ENCODE results near the gene UNC5C. TPM values are rescaled to one million over a fixed set of nuclear protein-coding genes. Genes with fewer than 3 reads are reported as not detected.

UNC5C gene
- total RNA-seq, 1 donor from 2014 or later, result 14.3 TPM

GRCh38 chr4:95524184-95524583, 24.6 kb downstream of the UNC5C start:
- FAIRE-seq, result no peak
- no peak for DNase-seq (ENCODE audit: low spot score in 2 of 2)

DNA sequence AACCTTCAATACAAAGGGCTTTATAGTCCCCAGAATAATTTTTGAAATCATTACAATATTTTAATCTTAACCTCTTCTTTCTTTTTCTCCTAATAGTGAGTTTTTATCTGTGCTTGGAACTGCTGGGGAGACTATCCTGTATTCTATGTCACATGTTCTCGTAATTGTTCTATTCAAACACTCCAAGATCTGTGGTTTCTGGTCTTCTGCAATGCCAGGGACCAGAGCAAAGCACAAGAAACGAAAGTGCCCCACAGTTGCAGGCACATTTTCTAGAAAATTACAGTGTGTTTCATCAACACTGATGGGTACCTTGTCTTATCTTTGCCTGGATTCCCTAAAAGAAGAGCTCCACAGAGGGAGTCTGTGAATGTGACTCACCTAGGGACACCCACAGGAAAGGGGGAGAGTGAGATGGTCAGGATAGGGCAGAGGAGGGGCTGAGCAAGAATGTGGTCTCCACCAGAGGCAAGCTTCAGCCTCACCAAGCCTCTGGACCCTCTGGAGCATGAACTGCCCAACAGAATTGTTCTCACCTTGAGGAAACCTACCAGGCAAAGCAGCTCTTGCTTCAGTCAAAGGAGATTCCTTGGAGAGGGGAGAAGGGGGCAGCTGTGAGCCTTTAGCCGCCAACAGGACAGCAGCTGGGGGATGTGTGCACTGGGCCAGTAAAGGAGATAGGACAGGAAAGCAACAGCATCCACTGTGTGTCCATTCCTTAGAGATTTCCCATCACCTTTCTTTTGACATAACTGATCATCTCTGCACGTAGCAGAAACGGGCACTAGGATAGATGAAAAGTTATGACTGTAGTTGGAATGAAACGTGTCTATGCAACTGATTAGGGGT, 25.9 kb downstream of the UNC5C start:
- FAIRE-seq (no peak), DNase-seq (ENCODE audit: low spot score in 2 of 2) (no peak)

DNA sequence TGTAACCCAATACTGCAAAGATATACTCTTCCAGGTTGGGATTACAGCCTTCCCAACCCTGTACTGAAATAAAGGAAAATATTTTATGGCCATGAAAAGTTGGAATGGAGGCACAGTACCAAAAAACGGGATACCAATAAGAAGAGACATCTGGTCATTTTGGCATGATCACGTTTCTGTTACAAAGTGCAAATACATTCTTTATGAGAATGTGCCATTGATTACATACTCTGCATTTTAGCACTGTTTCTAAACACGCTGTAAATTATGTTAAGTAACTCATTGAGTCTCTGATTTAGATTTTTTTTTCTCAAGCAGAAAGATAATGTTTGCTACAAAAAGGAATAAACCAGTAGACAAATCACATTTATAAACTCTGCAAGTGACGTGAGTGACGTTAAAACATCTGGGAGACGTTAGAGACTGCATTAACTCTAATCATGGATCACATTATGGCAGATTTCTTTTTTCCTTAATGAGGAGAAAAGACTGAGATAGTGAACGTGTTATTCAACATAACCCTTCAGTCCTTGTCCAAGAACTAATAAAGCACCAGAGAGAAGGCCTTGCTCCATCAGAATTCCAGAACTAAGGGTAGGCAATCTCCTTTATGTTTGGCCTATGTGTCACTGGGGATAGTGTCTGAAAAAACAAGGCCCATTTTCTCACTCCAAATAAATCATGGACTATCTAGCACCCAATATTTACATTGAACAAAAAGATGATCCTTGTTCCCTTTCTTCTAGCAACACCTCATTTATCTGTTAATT, 31.0 kb downstream of the UNC5C start:
- no peak for FAIRE-seq
- DNase-seq (ENCODE audit: low spot score in 2 of 2), result no peak

- DNase-seq (ENCODE audit: low spot score in 2 of 2) (no peak), FAIRE-seq (no peak)
These were observed 32.2 kb downstream of the UNC5C start for GRCh38 chr4:95516528-95517017.

GRCh38 chr4:95515589-95515988, 33.2 kb downstream of the UNC5C start:
- DNase-seq (ENCODE audit: low spot score in 2 of 2) (no peak), FAIRE-seq (no peak)

GRCh38 chr4:95513022-95513421, 35.8 kb downstream of the UNC5C start:
- DNase-seq (ENCODE audit: low spot score in 2 of 2) (no peak), FAIRE-seq (no peak)

DNA sequence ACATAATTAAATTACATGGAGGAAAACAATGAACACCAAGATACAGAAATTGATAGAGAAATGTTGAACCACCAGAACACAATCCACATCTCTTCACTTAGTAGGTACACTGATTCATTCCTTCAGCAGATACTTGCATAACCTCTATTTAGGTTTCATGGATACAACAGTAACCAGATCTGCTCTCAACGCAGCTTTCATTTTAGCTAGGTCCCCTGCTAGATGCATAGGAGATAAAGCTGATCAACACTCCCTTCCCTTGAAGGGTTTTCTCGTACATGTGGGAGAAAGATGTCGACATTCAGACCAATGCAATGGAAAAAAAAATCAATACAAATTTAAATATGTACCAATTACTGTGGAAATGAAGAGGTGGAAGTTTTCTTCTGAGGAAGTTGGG, 37.3 kb downstream of the UNC5C start:
- DNase-seq (ENCODE audit: low spot score in 2 of 2), result no peak
- FAIRE-seq, result no peak

DNA sequence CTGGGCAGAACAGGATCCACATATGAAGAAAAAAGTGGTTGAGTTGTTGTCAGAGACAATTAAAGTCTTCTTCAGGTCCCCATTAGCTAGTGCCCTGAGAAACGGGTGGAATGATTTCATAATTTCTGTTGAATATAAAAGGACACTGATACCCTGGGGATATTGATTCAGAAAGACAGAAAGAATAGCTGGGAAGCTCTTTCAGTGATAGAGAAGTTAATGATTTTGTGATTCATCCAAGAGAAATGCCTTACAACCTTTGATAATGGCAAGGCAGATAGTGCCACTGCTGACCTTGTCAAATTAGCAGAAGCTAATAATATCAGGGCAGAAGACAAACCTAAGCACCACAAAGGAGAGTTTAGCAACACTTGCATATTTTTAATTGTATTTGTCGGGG, 37.9 kb downstream of the UNC5C start:
- FAIRE-seq, result no peak
- DNase-seq (ENCODE audit: low spot score in 2 of 2), result no peak

GRCh38 chr4:95510145-95510544, 38.6 kb downstream of the UNC5C start:
- DNase-seq (ENCODE audit: low spot score in 2 of 2) (no peak), FAIRE-seq (peak; percentile 97)

GRCh38 chr4:95508421-95508820, 40.4 kb downstream of the UNC5C start:
- DNase-seq (ENCODE audit: low spot score in 2 of 2) (no peak), FAIRE-seq (no peak)

DNA sequence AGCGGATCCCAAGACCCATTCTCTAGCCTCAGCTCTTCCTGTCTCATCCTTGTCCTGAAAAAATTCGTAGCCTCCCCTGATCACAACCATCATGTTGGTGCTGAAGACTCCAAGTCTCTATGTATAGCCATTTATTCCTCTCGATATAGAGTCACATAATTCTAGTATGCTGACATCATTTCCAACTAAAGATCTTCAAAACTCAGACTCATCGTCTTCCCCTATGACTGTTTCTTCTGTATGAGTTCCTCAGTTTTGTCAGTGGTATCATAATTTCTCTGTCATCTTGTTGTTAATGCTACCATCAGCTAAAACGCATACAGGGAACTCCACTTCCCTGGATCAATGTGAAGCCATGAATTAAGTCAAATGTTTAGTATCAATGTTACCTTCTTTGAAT, 41.2 kb downstream of the UNC5C start:
- FAIRE-seq, result no peak

DNA sequence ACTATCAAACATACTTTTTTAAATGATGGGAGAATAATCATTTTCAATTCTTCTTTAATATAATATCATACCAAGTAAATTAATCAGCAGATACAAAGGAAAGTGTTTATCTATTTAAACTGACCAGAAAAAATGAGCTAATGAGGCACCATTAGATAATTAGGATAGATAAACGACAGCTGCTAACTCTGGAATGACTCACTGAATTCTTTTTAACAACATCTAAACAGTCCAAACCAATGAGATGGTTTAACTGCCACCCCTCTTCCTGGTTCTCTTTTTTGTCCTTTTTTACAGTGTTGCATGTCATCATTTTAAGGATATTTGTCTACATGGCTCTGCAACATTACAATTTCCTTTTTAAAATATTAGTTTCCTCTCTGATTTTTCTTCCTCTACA, 41.6 kb downstream of the UNC5C start:
- no peak for DNase-seq (ENCODE audit: low spot score in 2 of 2)
- no peak for FAIRE-seq

More for the DNA sequence above, 41.2 kb downstream of the UNC5C start:
- no peak for DNase-seq (ENCODE audit: low spot score in 2 of 2)

DNA sequence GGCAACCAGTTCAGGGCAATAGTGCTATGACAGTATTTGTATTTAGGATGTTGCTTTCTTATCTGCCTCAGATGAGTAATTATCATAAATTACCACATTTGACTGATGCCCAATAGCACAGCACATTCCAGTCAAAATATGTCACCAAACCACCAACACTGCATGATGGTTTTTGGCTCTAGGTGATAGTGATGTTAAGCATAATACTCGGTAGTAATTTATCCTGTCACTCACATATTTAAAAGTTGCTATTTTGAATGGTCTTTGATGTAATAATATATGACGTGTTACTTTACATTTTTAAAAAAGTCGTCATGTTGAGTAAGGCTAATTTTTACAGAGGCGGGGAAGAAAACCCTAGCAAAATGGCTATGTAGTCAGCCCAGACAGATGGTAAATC, 42.5 kb downstream of the UNC5C start:
- DNase-seq (ENCODE audit: low spot score in 2 of 2) (no peak), FAIRE-seq (no peak)

DNA sequence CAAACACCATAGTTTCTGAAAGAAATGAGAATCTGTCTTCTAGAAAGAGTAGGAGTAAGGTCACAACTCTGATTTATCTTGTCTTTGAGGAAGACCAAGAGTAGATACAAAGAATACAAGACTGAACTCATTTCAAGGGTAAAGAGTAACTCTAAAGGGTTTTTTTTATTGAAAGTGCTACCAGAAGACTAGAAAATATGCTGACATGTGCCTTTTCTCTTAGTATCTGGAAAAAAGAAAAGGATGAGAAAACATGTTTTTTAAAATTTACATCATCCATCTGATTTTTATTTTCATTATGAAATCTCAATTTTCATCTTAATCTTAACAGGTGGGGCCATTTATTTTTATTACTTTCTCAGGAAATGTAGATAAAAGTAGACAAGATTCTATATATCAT, 43.0 kb downstream of the UNC5C start:
- FAIRE-seq, result no peak
- DNase-seq (ENCODE audit: low spot score in 2 of 2), result no peak

GRCh38 chr4:95505151-95505550, 43.6 kb downstream of the UNC5C start:
- DNase-seq (ENCODE audit: low spot score in 2 of 2) (peak in 1 of 2 donors; percentile 11), FAIRE-seq (peak; percentile 59)

GRCh38 chr4:95504501-95504900, 44.3 kb downstream of the UNC5C start:
- FAIRE-seq, result no peak
- DNase-seq (ENCODE audit: low spot score in 2 of 2), result no peak

- DNase-seq (ENCODE audit: low spot score in 2 of 2), result no peak
These were observed 48.4 kb downstream of the UNC5C start for GRCh38 chr4:95500361-95500760.

GRCh38 chr4:95499291-95499696, 49.5 kb downstream of the UNC5C start:
- FAIRE-seq, result no peak
- no peak for DNase-seq (ENCODE audit: low spot score in 2 of 2)

More at GRCh38 chr4:95500361-95500760, 48.4 kb downstream of the UNC5C start:
- FAIRE-seq, result no peak

DNA sequence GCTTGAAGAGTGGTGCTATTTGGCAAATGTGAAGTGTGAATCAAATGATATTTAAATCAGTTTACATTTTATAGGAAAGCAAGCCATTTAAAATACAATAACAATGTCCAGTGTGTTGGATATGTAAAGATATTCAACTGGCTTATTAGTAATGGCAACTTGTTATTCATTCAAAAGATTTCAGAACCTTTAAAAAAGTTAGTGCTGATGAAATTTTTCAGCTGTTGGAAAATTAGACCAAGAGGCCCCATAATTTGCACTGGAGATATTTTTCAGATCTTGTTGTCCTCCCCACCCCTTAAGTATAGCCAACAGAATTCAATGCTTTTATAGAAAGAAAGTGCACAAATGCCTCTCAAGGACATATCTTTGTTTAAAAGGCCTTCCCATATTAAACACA, 54.6 kb downstream of the UNC5C start:
- FAIRE-seq (no peak), DNase-seq (ENCODE audit: low spot score in 2 of 2) (no peak)

GRCh38 chr4:95478679-95479078, 70.1 kb downstream of the UNC5C start:
- DNase-seq (ENCODE audit: low spot score in 2 of 2) (no peak), FAIRE-seq (no peak)

DNA sequence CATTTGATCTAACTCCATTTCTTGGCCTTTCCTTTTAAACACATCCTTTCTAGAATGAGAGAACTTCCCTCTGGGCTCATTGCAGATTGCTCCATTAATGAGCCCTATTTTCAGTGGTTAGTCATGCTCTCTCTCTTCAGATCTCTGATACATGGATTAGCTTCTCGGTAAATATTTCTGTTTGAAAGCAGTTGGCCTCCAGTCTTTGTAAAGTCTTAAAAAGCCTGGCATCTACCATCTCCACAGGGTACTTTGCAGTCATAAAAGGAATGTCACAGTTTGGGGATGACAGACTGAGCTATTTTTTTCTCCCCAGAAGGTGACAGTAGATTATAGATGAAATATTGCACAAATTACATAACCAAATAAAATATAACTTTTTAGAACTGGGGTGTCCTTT, 72.7 kb downstream of the UNC5C start:
- no peak for FAIRE-seq
- no peak for DNase-seq (ENCODE audit: low spot score in 2 of 2)

DNA sequence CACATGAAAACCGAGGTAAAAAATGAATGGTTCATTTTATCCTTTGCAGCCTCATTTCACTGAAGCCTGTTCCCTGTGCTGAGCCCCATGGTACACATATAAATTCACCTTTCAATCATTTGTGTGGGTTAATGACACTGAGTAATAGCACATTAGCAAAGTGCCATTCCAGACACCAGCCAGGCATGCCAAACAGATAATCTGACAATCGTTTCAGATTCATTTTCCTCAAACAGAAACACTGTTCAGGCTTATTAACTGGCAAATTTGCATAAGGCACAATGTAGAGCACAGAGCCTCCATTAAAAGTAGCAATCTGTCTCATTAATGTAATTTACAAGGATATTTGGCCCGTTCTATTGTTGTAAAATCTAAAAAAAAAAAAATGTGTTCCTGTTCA, 76.2 kb downstream of the UNC5C start:
- DNase-seq (ENCODE audit: low spot score in 2 of 2) (no peak), FAIRE-seq (no peak)
